GM11168 (cell line): ENCODE results near the gene SLC18B1.

ENCODE experiments used
- in situ Hi-C: fragments of 300-500 bp; cut with MboI; formaldehyde crosslinking; loops from one replicate; pipeline ENCODE4 v1.12.0; 2022; ENCODE audit warnings: low sequenced_read_pairs; ENCODE audit not compliant: unreplicated experiment

The SLC18B1 gene

DNA sequence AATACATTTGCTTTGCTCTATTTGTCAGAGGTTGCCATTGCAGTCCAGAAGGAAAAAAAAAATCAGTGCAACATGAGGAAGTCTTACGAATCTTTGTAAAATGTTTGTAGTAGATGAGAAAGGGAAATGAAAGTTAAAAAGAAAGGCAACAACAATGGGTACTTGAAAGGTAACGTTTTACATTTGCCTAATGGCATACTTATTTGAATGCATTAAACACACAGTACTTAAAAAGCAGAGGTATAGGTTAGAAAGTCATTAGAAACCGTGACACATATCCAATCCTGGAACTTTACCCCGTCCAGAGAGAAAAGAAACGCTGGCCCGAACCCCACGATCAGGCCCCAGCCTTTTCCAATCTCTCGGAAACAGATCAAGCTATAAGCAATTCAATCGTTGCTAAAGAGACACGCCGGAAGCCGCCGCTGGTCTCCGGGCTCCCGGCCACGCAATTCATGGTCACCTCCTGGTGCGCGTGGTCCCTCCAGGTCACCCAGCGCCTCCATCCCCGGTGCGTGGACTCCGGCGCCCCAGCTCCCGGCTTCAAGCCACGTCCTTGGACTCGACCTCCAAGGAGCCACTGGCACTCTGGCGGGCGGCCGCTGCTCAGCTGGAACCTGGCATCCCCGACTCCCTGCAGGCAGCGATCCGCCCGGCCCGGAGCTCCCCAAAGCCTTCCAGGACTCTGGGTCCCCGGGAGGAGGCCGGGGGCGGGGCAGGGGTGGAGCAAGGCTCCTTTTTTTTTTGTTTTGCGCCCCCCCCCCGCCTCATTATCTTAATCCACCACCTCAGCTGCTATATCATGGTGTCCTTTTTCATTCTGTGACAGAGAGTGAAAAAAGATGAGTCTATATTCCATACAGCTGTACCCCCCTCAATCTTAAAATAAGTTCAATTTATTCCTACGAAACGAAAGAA is at the start of gene SLC18B1:
SLC18B1 (minus strand) TSS at position 687 of the 918 bp plus-strand sequence; CDS start at position 506, 181 bp downstream.
- in situ Hi-C loops, result loop anchor here (25.0 kb wide), 1 partner anchor 511 kb away; no protein-coding TSS in a partner anchor

DNA sequence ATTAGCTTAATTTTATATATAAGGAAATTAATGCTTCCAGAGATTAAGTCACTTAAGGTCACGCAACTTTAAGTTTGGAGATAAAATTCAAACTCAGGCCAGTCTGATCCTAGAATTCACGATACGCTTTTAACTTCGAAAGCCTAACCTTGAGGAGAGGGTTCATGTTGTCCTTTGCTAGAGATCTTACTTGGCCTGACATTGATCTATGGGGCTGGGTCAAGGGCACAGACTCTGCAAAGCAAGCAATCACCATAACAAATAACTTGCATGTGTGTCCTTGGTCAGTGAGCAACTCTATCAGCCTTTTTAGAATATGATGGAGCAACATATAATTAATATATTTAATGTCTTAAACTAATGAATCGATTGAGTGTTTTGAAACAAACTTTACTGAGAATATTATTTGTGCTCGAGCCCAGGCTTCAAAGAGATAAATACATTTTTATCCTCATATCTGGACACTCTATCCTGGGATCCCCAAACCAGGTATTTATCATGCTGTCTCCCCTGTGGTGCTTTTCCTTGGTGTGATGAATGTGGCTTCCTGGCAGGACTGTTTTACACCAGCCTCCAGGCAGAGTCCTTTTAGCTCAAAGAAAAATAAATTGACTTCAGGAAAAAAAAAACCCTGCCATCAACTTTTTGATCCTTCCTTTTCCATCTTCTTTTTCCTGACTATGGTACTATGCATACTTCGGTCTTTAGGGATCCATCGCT is 45.0 kb upstream of the SLC18B1 start:
- in situ Hi-C loops, result no loop called here

DNA sequence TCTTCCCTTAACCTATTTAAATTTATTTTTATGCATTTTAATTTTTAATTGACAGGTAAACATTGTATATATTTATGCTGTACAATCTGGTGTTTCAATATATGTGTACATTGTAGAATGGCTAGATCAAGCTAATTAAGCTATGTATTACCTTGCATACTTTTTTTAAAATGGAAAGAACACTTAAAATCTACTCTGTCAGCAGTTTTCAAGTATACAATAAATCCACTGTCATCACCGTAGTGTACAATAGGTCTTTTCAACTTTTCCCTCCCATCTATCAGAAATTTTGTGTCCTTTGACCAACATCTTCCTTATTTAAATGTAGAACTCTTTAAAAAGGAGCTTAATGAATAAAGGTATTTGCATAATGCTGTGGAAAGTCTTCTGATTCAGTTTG is 43.5 kb upstream of the SLC18B1 start:
- in situ Hi-C loops, result no loop called here

DNA sequence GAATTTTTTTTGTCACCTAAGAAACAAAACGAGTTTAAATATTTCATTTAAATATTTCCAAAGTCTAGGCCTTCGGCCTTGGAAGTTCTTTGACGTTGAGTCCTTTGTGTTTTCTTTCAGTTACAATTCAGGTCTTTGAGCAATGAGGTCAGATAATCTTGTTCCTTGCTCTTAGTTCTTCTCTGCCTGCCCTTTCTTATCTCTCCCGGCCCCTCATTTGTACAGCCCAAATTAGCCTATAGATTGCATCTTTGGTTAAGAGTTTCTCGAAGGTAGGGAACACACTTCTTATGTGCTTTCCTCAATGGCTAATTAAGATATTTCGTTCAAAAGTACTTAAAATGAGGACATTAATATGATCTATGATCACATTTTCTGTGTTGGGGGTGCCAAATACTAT is 34.5 kb upstream of the SLC18B1 start:
- in situ Hi-C loops, result no loop called here

DNA sequence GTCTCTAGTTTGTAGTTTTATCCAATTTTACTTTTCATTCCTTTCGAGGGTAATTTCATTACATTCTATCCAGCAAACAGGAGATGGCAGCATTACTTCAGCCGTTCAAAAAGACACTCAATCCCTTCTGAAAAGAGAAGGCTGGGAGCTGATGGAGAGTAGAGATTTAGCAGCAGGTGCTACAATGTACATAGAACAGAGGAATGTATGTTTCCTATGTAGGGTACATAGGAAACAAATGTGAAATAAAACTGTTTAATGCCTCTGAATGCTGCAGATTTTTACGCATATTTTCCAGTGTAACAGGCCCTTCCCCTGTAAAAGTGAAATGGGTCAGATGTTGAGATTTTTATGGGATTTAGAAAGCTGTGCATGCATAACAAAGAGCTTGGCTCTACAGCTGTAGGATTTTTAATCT is 31.9 kb upstream of the SLC18B1 start:
- in situ Hi-C loops, result no loop called here

DNA sequence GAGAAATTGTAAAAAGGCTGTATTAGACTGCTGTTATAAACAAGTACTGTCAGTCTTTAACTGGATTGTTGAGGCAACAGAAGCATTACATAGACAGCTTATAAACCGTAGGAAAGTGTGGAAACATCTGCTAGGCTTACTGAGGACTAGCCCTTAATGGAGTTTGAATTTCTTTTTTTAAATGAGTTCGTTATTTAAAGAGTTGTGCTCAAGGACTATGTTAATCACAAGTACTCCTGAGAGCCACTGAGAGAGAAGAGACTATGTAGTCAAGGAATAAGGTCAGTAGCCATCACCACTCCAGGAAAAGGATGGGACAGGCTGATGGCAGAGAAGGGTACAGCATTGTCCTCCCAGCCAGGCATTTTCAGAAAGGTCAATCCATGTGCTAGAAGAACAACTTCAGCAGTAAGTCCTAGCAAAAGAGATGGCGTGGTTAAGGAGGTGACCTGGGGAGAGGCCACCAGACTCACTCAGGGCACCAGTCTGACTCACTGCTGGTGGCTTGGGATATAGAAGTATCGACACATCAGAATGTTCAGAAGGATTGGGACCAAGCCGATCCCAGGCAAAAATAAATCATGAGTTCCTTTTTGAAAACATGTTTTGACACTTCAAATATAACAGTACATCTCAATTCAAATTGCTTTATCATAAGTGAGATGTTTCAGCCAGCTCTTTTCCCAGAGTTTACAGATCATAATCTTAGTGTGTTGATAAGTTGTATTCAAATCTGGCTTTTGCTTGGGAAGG is 22.4 kb upstream of the SLC18B1 start:
- in situ Hi-C loops, result loop anchor here (10.0 kb wide), 1 partner anchor 144 kb away; no protein-coding TSS in a partner anchor

DNA sequence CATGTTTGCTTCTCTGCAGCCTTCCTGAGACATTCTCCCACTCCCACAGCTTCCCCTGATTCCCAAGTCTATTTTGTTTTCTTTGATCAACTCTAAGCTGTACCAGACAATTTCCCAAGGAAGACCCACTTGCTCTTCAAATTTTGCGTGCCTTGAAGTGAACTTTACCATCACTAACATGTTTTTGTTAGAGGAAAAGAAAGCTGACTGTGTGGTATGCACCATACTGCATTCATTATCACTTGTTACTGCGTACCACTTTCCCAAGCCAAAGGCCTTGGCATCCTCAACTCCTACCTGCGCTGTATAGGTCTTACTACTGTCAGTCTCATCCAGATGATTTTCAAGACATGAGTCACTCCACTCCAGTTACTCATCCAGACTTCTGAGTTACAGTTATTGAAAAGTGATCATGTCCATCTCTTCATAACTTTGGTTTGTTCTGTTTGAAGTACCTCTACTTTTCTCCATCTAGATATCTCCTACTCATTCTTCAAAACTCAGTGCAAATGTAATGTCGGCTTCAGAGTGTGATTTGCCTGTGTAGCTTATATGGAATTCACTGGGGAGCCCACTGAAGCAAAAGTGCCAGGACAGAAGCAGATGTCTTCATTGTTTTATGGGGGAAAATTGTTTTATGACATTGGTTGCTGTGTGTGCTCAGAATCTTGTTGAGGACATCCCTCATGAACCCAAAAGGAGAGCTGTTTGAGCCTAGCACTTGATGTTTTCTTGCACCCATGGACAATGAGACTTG is 21.1 kb upstream of the SLC18B1 start:
- in situ Hi-C loops, result loop anchor here (10.0 kb wide), 1 partner anchor 145 kb away; no protein-coding TSS in a partner anchor

DNA sequence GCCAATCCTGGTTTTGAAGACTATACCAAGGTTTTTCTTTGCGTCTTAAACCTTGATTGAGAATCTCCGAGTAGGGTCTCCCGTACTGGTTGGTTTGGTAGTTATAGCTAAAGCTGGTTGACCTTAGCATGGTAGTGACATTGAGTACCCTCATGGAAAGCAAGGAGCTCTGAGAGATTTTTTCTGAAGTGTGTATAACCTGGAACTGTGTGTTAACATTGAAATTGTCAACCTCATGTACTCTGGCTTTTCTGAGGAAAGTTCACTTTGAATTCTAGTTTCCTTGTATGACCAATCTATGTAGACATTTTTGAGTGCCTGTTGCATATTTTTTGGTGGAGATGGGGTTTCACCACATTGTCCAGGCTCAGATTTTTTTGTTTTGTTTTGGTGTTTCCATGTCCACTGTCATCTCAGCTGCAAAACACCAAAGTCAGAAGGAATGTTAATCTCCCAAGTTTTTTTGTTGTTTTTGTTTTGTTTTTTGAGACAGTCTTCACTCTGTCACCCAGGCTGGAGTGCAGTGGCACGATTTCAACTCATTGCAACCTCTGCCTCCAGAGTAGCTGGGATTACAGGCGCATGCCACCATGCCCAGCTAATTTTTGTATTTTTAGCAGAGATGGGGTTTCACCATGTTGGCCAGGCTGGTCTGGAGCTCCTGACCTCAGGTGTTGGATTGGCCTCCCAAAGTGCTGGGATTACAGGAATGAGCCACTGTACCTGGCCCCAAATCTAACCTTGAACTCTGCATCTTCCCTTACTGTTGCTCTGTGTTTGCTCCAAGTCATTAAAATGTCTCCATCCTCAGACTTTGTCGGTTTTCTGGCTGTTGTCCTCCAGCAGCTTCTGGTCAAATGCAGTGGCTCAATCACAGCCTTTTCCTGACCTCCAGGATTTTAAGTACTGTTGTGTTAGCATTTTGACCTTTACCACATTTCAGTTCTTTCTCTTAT is 20.2 kb upstream of the SLC18B1 start:
- in situ Hi-C loops, result no loop called here

DNA sequence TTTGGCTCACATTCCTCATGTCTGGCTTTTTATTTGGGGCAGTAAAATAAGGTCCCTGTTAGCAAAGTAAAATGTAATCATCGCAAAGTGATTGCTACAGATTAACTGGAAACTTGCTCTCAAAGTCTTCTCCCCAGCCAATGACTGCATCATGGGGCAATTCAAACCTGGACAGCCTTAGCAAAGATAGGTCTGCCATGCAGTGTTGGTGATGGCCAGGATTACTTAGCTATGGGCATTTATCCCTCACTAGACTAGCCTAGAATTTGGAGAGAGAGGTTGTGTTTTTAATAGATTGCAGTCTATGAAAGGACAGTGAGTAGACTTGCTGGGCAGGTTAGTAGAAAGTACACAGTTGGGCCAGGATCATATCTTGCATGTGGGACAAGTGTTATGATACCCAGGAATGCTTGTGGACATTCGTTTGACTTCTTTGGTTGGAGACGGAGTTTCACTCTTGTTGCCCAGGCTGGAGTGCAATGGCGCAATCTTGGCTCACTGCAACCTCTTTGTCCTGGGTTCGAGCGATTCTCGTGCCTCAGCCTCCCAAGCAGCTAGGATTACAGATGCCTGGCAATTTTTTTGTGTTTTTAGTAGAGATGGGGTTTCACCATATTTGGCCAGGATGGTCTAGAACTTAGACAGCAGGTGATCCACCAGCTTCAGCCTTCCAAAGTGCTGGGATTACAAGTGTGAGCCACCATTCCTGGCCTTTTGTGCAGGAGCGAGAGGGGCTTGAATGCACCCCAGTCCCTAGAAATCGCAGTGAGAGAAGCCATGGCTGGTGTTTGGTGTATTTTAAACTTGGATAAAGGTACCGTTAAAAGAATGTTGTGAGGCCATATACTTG is 19.3 kb upstream of the SLC18B1 start:
- in situ Hi-C loops, result no loop called here

DNA sequence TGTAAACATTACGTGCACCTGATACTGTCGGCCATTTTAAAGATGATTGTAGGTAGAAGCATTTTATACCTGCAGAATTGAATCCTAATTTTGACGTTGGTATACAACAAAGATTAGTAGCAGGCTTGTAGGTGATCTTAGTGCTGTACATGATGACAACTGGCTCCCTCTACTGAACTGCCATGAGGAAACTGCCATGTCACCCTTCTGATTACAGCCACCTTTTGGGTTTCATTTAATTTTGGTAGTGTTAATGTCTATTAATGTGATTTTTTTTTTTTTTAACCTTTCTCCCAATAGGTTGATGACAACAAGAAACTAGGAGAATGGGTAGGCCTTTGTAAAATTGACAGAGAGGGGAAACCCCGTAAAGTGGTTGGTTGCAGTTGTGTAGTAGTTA is 18.2 kb upstream of the SLC18B1 start:
- in situ Hi-C loops, result no loop called here

DNA sequence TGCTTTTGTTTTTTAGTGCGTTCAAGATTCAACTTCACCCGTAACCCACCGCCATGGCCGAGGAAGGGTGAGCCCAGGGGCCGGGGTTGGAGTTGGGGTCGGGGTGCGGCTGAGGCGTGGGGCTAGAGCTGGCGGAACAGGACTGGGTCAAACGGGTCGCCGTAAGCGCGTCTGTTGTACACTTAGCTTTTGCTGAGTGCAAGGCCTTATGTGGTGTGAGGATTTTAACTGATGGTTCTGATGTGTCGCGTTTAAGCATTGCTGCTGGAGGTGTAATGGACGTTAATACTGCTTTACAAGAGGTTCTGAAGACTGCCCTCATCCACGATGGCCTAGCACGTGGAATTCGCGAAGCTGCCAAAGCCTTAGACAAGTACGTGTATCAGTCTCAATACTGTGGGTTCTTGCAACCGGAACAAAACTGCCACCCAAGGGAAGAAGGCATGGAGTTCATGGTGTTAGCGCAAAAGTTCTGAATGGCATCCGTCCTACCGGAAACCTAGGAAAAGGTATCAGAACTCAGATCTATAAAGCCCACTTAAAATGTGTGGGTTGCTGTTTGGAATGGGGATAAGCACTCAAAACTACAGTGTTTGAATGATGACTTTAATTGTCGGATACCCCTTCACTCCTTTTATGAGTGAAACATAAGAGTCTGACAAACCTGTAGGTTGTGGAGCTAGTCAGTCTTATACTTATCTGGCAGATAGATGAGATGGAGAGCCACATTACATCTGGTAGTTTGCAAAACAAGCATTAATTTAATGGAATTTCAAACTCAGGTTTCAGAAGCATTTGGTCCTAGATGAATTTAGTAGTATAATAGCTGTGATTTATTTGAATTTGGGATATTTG is 16.5 kb upstream of the SLC18B1 start:
- in situ Hi-C loops, result no loop called here

DNA sequence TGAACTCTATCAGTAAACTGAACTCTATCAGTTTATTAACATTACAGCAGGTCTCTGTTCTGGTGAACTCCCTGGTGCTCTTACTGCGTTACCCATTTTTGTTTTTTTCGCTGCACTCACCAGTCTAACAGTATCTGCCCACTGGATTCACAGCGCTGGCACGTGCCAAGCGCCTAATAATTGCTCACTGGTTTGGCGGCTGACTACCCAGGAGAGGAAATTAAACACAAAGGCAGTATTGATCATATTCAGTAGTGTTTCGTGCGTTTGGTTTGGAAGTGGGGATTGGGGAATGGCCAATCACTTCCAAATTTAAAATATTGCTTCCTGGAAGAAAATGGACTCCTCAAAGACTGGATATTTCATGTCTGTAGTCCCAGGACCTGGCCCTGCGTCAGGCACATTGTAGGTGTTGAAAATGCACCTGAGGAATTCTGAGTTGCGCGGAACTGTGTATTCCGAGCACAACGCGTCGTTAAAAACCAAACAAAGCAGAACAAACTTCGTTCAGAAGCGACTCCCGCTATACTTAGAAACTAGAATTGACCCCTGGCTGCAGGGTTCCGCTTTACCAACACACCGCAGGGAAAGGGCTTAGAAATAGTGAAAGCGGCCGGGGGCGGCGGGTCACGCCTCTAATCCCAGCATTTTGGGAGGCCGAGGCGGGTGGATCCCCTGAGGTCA is 14.9 kb upstream of the SLC18B1 start:
- in situ Hi-C loops, result no loop called here

DNA sequence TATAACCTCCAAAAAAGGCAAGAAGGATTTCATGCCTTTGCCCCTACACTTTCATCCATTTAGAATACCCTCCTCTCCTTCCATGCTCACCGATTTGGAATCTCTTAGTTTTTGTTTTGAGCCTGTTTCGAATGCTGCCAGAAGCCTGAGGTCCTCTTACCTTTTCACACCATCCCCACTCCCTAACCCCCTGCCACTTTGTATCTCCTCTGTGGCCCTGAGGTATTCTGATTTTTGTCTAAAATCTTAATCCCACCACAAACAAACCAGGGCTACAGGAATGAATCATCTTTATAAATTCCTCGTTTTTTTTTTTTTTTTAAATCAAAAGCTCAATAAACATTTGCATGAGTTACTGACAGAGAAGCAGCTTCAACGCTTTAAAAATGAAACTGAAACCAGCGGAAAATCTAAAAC is 14.3 kb upstream of the SLC18B1 start:
- in situ Hi-C loops, result no loop called here

DNA sequence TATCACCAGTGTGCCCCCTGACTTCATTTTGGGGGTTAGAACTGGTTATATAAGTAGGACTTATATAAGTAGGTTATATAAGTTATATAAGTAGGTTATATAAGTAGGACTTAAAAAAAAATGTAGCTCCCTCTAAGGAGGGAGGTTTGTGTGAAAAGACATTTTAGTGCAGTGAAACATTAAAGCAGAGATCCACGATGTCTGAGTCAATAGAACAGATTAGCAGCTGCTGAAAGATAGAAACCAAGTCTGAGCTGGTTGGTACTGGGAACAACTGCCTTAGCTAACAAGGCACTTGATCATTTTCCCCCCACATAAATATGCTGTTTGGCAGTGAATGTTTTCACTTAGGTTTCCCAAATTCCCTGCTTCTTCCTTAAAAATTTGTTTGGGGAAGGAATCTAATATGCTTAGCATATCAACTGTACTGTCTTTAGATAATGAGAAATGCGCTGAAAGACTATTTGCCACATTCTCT is 13.9 kb upstream of the SLC18B1 start:
- in situ Hi-C loops, result no loop called here

DNA sequence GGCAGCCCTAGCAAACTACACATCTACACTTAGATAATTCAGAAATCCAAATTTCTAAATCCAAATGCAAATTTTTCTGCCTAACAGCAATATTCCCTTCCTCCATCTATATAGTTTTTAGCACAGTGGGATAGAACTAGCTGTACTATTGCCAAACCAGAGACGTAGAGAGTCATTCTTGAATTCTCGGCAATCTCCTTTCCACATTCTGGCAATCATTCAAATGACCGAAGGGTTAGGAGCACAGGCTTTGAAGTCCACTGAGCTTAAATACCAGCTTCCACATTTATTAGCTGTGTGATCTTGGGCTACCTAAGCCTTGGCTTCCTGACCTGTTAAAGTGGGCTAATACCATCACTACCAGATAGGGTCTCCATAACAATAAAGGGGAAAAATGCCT is 12.8 kb upstream of the SLC18B1 start:
- in situ Hi-C loops, result no loop called here

DNA sequence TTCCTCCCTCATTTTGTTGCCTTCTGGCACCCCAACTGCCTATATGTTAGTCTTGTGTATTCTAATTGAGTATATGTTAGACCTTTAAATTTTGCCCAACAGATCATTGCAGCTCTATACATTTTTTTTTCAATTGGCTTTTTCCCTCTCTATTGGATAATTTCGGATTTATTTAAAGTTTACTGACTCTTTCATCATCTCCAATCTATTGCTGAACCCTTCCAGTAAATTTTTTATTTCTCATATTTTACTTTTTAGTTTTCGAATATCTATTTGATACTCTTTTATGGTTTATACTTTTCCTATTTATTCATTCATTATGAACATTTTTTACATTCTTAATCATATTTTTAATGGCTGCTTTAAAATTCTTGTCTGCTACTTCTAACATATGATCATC is 7.1 kb upstream of the SLC18B1 start:
- in situ Hi-C loops, result no loop called here
